H9 (cell line): Measurements from ENCODE around the gene COX6A1. TPM values are rescaled to one million over a fixed set of nuclear protein-coding genes. Genes with fewer than 3 reads are reported as not detected.

Source experiments
- DNase-seq: peaks from one replicate; pipeline ENCODE4 v3.0.0-alpha.2; 2017
- H2AFZ ChIP-seq: one replicate; pipeline ENCODE4 v1.6.1; 2013; ENCODE audit warnings: mild to moderate bottlenecking, low read length, control low read depth, moderate library complexity
- H2AK5ac ChIP-seq: 2 replicates; pipeline ENCODE4 v1.6.1; 2013; ENCODE audit warnings: low read length, control low read depth, mixed read lengths; ENCODE audit not compliant: insufficient read length
- H2BK120ac ChIP-seq: one replicate; pipeline ENCODE4 v1.6.1; 2013; ENCODE audit warnings: low read depth, mild to moderate bottlenecking, low read length, control low read depth, inconsistent platforms; ENCODE audit not compliant: poor library complexity, severe bottlenecking
- H2BK12ac ChIP-seq: 2 replicates; pipeline ENCODE4 v1.6.1; 2013; ENCODE audit warnings: low read length, control low read depth, mixed read lengths, low read depth; ENCODE audit not compliant: insufficient read length
- H2BK15ac ChIP-seq: 2 replicates; pipeline ENCODE4 v1.6.1; 2013; ENCODE audit warnings: low read depth, low read length, control low read depth
- H2BK20ac ChIP-seq: one replicate; pipeline ENCODE4 v1.6.1; 2013; ENCODE audit warnings: low read depth, mild to moderate bottlenecking, low read length, control low read depth, inconsistent platforms; ENCODE audit not compliant: poor library complexity, severe bottlenecking
- H2BK5ac ChIP-seq: 2 replicates; pipeline ENCODE4 v1.6.1; 2013; ENCODE audit warnings: low read length, control low read depth, mixed read lengths; ENCODE audit not compliant: insufficient read length
- H3K14ac ChIP-seq: 2 replicates; pipeline ENCODE4 v1.6.1; 2013; ENCODE audit warnings: low read length, control low read depth; ENCODE audit not compliant: insufficient read depth
- H3K18ac ChIP-seq: 2 replicates; pipeline ENCODE4 v1.6.1; 2013; ENCODE audit warnings: low read depth, mild to moderate bottlenecking, mixed read lengths, low read length, control low read depth; ENCODE audit not compliant: insufficient read length
- H3K23ac ChIP-seq: 2 replicates; pipeline ENCODE4 v1.6.1; 2013; ENCODE audit warnings: low read length, control low read depth, mixed read lengths, low read depth; ENCODE audit not compliant: insufficient read length
- H3K23me2 ChIP-seq: 2 replicates; pipeline ENCODE4 v1.6.1; 2013; ENCODE audit warnings: low read depth, mild to moderate bottlenecking, mixed read lengths, low read length, control low read depth; ENCODE audit not compliant: insufficient read length, poor library complexity, severe bottlenecking
- H3K27ac ChIP-seq: 2 replicates; pipeline ENCODE4 v1.5.1; 2013; ENCODE audit warnings: low read length, control low read depth, mixed read lengths, low read depth; ENCODE audit not compliant: insufficient read length
- H3K27me3 ChIP-seq: 2 replicates; pipeline ENCODE4 v1.6.1; 2013; ENCODE audit warnings: low read length, control low read depth, inconsistent platforms; ENCODE audit not compliant: insufficient read depth
- H3K4ac ChIP-seq: 2 replicates; pipeline ENCODE4 v1.6.1; 2013; ENCODE audit warnings: low read depth, mild to moderate bottlenecking, control low read depth, inconsistent platforms, low read length, moderate library complexity
- H3K4me1 ChIP-seq: 2 replicates; pipeline ENCODE4 v1.6.1; 2013; ENCODE audit warnings: low read length, control low read depth, inconsistent platforms; ENCODE audit not compliant: insufficient read depth
- H3K4me2 ChIP-seq: 2 replicates; pipeline ENCODE4 v1.6.1; 2013; ENCODE audit warnings: low read length, control low read depth, mixed read lengths; ENCODE audit not compliant: insufficient read length, insufficient read depth
- H3K56ac ChIP-seq: 2 replicates; pipeline ENCODE4 v1.6.1; 2013; ENCODE audit warnings: low read depth, mild to moderate bottlenecking, mixed read lengths, low read length, control low read depth; ENCODE audit not compliant: insufficient read length
- H3K79me1 ChIP-seq: 2 replicates; pipeline ENCODE4 v1.6.1; 2013; ENCODE audit warnings: low read depth, mild to moderate bottlenecking, moderate library complexity, low read length, control low read depth, inconsistent platforms; ENCODE audit not compliant: insufficient read depth, poor library complexity, severe bottlenecking
- H3K79me2 ChIP-seq: 2 replicates; pipeline ENCODE4 v1.6.1; 2013; ENCODE audit warnings: low read length, control low read depth, inconsistent platforms; ENCODE audit not compliant: insufficient read depth
- H3K9ac ChIP-seq: 2 replicates; pipeline ENCODE4 v1.6.1; 2013; ENCODE audit warnings: low read length, control low read depth, mixed read lengths; ENCODE audit not compliant: insufficient read length; ENCODE audit errors: extremely low read depth
- H3K9me3 ChIP-seq: one replicate; pipeline ENCODE4 v1.6.1; 2013; ENCODE audit warnings: low read depth, low read length, inconsistent platforms; ENCODE audit not compliant: control insufficient read depth
- H3T11ph ChIP-seq: one replicate; pipeline ENCODE4 v1.6.1; 2013; ENCODE audit warnings: mild to moderate bottlenecking, low read length, control low read depth, inconsistent platforms
- H4K20me1 ChIP-seq: one replicate; pipeline ENCODE4 v1.6.1; 2013; ENCODE audit not compliant: control insufficient read depth, insufficient read length, insufficient read depth
- H4K5ac ChIP-seq: 2 replicates; pipeline ENCODE4 v1.6.1; 2013; ENCODE audit warnings: low read depth, mild to moderate bottlenecking, mixed read lengths, low read length, control low read depth; ENCODE audit not compliant: insufficient read length
- H4K8ac ChIP-seq: replicated peaks from 2 replicates; pipeline ENCODE4 v1.6.1; 2013; ENCODE audit warnings: low read length, control low read depth, mixed read lengths, low read depth; ENCODE audit not compliant: insufficient read length
- H4K91ac ChIP-seq: 2 replicates; pipeline ENCODE4 v1.6.1; 2013; ENCODE audit warnings: low read depth, mild to moderate bottlenecking, moderate library complexity, mixed read lengths, low read length, control low read depth; ENCODE audit not compliant: insufficient read length
- H3K27ac Mint-ChIP-seq, 3 experiments: 2 replicates in 2 of 3; 3 replicates in 1 of 3; pipeline ENCODE4 v1.8.0; 2020 to 2021; ENCODE audit warnings: mixed read lengths in 3 of 3, mild to moderate bottlenecking in 1 of 3, moderate library complexity in 1 of 3
- H3K27me3 Mint-ChIP-seq: 2 replicates; pipeline ENCODE4 v1.8.0; 2021; ENCODE audit warnings: low read depth, mild to moderate bottlenecking, moderate library complexity, mixed read lengths
- H3K36me3 Mint-ChIP-seq, 3 experiments: 2 replicates in 2 of 3; 3 replicates in 1 of 3; pipeline ENCODE4 v1.8.0; 2020 to 2021; ENCODE audit warnings: low read depth in 3 of 3, mixed read lengths in 3 of 3; ENCODE audit not compliant: insufficient read depth in 1 of 3
- H3K4me1 Mint-ChIP-seq, 2 experiments: 2 replicates each; pipeline ENCODE4 v1.8.0; 2020; ENCODE audit warnings: mixed read lengths in 2 of 2
- H3K4me3 Mint-ChIP-seq, 2 experiments: 2 replicates in 1 of 2; 3 replicates in 1 of 2; pipeline ENCODE4 v1.8.0; 2020 to 2021; ENCODE audit warnings: mild to moderate bottlenecking in 2 of 2, mixed read lengths in 2 of 2, moderate library complexity in 1 of 2
- H3K9me3 Mint-ChIP-seq, 2 experiments: 2 replicates in 1 of 2; 3 replicates in 1 of 2; pipeline ENCODE4 v1.8.0; 2020; ENCODE audit warnings: mild to moderate bottlenecking in 2 of 2, mixed read lengths in 2 of 2, moderate library complexity in 1 of 2
- total RNA-seq: library from RNA; stranded (reverse); gene quantifications from 2 replicates; pipeline ENCODE4 v1.2.1, GENCODE V29; 2021
- TF ChIP-seq, protein P1 (sequence below): fragments of 200-600 bp; sonication (generic); conservative IDR thresholded peaks from 3 replicates; pipeline ENCODE4 v1.8.0; 2021; ENCODE audit warnings: antibody characterized with exemption, mild to moderate bottlenecking

COX6A1 gene
- total RNA-seq, 1 experiment from 2014 or later = 415 TPM

DNA sequence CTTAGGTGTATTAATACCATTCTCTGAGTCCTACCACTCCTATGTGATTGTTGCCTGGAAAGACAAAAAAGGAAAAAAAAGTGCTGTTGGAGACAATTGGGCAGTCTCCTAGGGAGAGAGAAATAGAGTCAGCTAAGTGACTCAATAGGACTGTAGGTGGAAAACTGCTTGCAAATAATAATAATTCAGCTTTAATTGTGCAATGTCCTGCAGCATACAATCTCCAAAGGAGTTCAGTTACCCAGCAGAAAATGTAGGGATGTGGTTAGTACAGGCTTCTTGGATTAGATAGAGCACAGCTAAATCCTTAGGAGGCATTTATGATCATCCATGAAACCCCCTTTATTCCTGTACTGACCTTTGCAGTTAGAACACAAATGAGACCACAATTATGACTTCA is 34.6 kb downstream of the COX6A1 start:
- peaks cover 21 to 24% of the 10 kb centered on the region in 2 experiments for H3K4me1 Mint-ChIP-seq
- Histone ChIP-seq H3K9me3 (no peaks in the 10 kb centered on the region), H3K79me2 (peaks cover 7% of the 10 kb centered on the region; the same call in 1 of the 2 replicates), H3K14ac (no peak overlapping the region), H4K20me1 (no peaks in the 10 kb centered on the region), H3K4ac (no peak overlapping the region), H3K27me3 (no peaks in the 10 kb centered on the region), H4K5ac (no peak overlapping the region), H2BK12ac (no peak overlapping the region), H3K27ac (no peak overlapping the region), H3K23ac (no peak overlapping the region), H2AK5ac (no peak overlapping the region), H3T11ph (no peak overlapping the region), H2BK15ac (no peak overlapping the region), H3K23me2 (peaks cover 7% of the 10 kb centered on the region), H2BK120ac (no peak overlapping the region), H3K56ac (no peak overlapping the region), H2BK5ac (no peak overlapping the region), H3K4me2 (no peak overlapping the region), H3K9ac (no peak overlapping the region), H4K91ac (no peak overlapping the region), H3K18ac (no peak overlapping the region), H4K8ac (no peak overlapping the region), H2BK20ac (no peak overlapping the region), H3K4me1 (no peaks in the 10 kb centered on the region; the same call in 1 of the 2 replicates), H3K79me1 (no peaks in the 10 kb centered on the region), H2AFZ (no peak overlapping the region)
- H3K36me3 Mint-ChIP-seq = peaks cover 2 to 6% (median 4%) of the 10 kb centered on the region in 3 experiments
- H3K27me3 Mint-ChIP-seq = no peaks in the 10 kb centered on the region
- H3K27ac Mint-ChIP-seq = no peak overlapping the region
- no peaks in the 10 kb centered on the region for H3K9me3 Mint-ChIP-seq
- DNase-seq = no peak
- no peak overlapping the region for H3K4me3 Mint-ChIP-seq
- TF ChIP-seq, protein P1, sequence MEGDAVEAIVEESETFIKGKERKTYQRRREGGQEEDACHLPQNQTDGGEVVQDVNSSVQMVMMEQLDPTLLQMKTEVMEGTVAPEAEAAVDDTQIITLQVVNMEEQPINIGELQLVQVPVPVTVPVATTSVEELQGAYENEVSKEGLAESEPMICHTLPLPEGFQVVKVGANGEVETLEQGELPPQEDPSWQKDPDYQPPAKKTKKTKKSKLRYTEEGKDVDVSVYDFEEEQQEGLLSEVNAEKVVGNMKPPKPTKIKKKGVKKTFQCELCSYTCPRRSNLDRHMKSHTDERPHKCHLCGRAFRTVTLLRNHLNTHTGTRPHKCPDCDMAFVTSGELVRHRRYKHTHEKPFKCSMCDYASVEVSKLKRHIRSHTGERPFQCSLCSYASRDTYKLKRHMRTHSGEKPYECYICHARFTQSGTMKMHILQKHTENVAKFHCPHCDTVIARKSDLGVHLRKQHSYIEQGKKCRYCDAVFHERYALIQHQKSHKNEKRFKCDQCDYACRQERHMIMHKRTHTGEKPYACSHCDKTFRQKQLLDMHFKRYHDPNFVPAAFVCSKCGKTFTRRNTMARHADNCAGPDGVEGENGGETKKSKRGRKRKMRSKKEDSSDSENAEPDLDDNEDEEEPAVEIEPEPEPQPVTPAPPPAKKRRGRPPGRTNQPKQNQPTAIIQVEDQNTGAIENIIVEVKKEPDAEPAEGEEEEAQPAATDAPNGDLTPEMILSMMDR = no peak
